HepG2 (cell line): ENCODE results near the gene GPR62. TPM values are rescaled to one million over a fixed set of nuclear protein-coding genes. Genes with fewer than 3 reads are reported as not detected.
A peak's percentile ranks its signal among the peaks of the same experiment; 100 is the strongest.

Source experiments
- CTCF ChIP-seq: sonication (generic); formaldehyde crosslinking; IDR thresholded peaks from 2 replicates; pipeline ENCODE4 v1.5.0; 2020; ENCODE audit warnings: mild to moderate bottlenecking, missing genetic modification reagents, moderate library complexity
- DPF2 ChIP-seq: sonication (generic); formaldehyde crosslinking; IDR thresholded peaks from 2 replicates; pipeline ENCODE4 v1.4.0; 2020; ENCODE audit warnings: mild to moderate bottlenecking, low read depth, missing genetic modification reagents, borderline replicate concordance
- MIXL1 ChIP-seq: IDR thresholded peaks from 2 replicates; pipeline ENCODE4 v1.6.1; 2016
- SIN3B ChIP-seq: fragments of 150-350 bp; IDR thresholded peaks from 2 replicates; pipeline ENCODE4 v1.6.1; 2014; ENCODE audit warnings: low read length
- ZNF280D ChIP-seq: sonication (generic); formaldehyde crosslinking; IDR thresholded peaks from 2 replicates; pipeline ENCODE4 v1.5.1; 2020; ENCODE audit warnings: mild to moderate bottlenecking, missing genetic modification reagents
- ZNF318 ChIP-seq: sonication (generic); formaldehyde crosslinking; IDR thresholded peaks from 2 replicates; pipeline ENCODE4 v1.4.0; 2020; ENCODE audit warnings: mild to moderate bottlenecking, missing genetic modification reagents
- ZNF776 ChIP-seq: sonication (generic); formaldehyde crosslinking; IDR thresholded peaks from 2 replicates; pipeline ENCODE4 v1.4.0; 2020; ENCODE audit warnings: mild to moderate bottlenecking, missing genetic modification reagents
- polyA plus RNA-seq, 8 experiments: library from polyadenylated mRNA; depleted of rRNA in 3 of 8; stranded (reverse) in 7 of 8; unstranded in 1 of 8; fragments of >200 nt; fragmentation: Illumina TruSeq in 4 of 8; extraction: Trizol in 4 of 8; gene quantifications; 2 replicates each; pipeline versions ENCODE4 v1.2.1 to v1.2.3, GENCODE V29; 2011 to 2016; ENCODE audit warnings: low read depth in 4 of 8, missing spikeins in 1 of 8, mixed read lengths in 1 of 8; ENCODE audit not compliant: insufficient read depth in 1 of 8
- total RNA-seq, 5 experiments: library from RNA; depleted of rRNA; stranded (reverse); fragments of >200 nt; fragmentation: Illumina TruSeq; extraction: Trizol; gene quantifications; 2 replicates each; pipeline ENCODE4 v1.2.3, GENCODE V29; 2016; ENCODE audit warnings: low read depth in 1 of 5
- TF ChIP-seq, protein P1 (sequence below): sonication (generic); formaldehyde crosslinking; IDR thresholded peaks from 2 replicates; pipeline ENCODE4 v1.5.1; 2020; ENCODE audit warnings: mild to moderate bottlenecking, moderate library complexity, missing genetic modification reagents
- TF ChIP-seq, protein P2 (sequence below): sonication (generic); formaldehyde crosslinking; IDR thresholded peaks from 2 replicates; pipeline ENCODE4 v1.5.0; 2020; ENCODE audit warnings: missing genetic modification reagents

The GPR62 gene
- total and polyA plus RNA-seq, 2 of the 13 experiments (the other 11 are each of a cell fraction or from before 2014, with no cell fraction given): not detected

- no peak for TF ChIP-seq ZNF280D (CRISPR knock-in tag)
- TF ChIP-seq CTCF: peak; percentile 49
- peak; percentile 82 for TF ChIP-seq SIN3B
- TF ChIP-seq, protein P1, sequence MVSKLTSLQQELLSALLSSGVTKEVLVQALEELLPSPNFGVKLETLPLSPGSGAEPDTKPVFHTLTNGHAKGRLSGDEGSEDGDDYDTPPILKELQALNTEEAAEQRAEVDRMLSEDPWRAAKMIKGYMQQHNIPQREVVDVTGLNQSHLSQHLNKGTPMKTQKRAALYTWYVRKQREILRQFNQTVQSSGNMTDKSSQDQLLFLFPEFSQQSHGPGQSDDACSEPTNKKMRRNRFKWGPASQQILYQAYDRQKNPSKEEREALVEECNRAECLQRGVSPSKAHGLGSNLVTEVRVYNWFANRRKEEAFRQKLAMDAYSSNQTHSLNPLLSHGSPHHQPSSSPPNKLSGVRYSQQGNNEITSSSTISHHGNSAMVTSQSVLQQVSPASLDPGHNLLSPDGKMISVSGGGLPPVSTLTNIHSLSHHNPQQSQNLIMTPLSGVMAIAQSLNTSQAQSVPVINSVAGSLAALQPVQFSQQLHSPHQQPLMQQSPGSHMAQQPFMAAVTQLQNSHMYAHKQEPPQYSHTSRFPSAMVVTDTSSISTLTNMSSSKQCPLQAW (CRISPR knock-in tag): peak; percentile 90
- peak; percentile 46; the same call in 1 of the 2 replicates for TF ChIP-seq ZNF318 (CRISPR knock-in tag)
- peak; percentile 31; the same call in 1 of the 2 replicates for TF ChIP-seq ZNF776
- TF ChIP-seq DPF2 (CRISPR knock-in tag): no peak
- TF ChIP-seq MIXL1 (CRISPR knock-in tag): peak; percentile 92
- TF ChIP-seq, protein P2, sequence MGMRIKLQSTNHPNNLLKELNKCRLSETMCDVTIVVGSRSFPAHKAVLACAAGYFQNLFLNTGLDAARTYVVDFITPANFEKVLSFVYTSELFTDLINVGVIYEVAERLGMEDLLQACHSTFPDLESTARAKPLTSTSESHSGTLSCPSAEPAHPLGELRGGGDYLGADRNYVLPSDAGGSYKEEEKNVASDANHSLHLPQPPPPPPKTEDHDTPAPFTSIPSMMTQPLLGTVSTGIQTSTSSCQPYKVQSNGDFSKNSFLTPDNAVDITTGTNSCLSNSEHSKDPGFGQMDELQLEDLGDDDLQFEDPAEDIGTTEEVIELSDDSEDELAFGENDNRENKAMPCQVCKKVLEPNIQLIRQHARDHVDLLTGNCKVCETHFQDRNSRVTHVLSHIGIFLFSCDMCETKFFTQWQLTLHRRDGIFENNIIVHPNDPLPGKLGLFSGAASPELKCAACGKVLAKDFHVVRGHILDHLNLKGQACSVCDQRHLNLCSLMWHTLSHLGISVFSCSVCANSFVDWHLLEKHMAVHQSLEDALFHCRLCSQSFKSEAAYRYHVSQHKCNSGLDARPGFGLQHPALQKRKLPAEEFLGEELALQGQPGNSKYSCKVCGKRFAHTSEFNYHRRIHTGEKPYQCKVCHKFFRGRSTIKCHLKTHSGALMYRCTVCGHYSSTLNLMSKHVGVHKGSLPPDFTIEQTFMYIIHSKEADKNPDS (CRISPR knock-in tag): 0 out of 2 replicates have a peak, but pooled peaks have one; percentile 40
Observed at GRCh38 chr3:51995346-51996163, 40.4 kb downstream of the GPR62 start, which contains the start of gene RPL29 (continued).
